AG10803 (cell line): ENCODE measurements around the gene CIPC.

Source experiments
- DNase-seq: peaks from one replicate; pipeline ENCODE4 v3.0.0; 2010; ENCODE audit warnings: low read depth
- H3K4me3 ChIP-seq: 2 replicates; pipeline ENCODE4 v1.5.1; 2011; ENCODE audit warnings: mild to moderate bottlenecking, low read length, control low read depth
- TF ChIP-seq, protein P1 (sequence below): conservative IDR thresholded peaks from 2 replicates; pipeline ENCODE4 v1.5.1; 2011; ENCODE audit warnings: mild to moderate bottlenecking, low read length, control low read depth, inconsistent platforms

The CIPC gene

DNA sequence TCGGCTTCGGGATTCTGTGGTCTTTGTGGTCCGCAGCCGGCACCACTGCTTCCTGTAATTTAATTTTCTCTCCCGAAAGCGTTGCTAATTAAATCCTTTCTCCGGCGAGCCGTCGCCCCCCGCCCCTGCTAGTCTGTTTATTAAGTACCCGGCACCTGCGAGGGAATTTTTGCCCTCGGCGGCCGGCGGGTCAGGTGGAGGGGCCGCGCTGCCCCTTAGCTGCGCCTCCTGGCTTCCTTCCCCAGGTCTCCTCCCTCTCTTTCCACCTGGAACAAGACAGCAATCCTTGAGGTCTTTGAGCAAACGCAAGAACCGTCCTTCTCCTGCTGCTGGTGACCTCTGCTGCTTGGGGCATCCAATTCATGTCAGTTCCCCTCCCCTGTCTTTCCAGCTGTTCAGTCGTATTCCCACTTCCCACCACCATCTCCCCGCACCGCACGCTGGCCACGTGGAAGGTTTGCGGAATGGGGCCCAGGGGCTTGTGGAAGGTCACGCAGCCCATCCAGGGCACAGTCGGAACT is 27.3 kb downstream of the CIPC start:
- DNase-seq: no peak
- peak overlapping the region; percentile 20; the same call in 1 of the 2 replicates for H3K4me3 ChIP-seq

DNA sequence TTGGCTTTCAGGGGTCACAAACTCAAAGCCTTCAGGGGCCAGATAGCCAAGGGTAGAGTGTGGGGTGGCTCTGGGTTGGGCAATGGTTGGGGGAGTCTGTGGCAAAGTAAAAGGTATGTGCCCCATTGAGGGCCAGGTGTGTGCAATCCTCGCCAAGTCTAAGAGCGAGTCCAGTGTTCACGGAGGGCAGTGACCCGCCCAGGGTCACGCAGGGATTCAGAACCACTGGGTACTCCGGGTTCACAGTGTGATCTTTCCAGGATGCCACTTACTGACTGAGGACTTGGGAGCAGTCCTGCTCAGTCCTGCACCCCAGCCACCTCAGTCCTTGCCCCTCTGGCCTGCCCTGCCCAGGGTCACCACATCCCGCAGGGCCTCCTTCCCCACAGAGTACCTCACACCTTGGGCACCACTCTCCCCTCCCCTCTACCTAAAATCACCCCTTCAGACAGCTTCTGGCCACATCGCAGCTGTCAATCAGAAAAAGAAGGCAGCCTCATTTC is 27.8 kb downstream of the CIPC start:
- no peak for DNase-seq
- H3K4me3 ChIP-seq: no peak overlapping the region
- TF ChIP-seq, protein P1, sequence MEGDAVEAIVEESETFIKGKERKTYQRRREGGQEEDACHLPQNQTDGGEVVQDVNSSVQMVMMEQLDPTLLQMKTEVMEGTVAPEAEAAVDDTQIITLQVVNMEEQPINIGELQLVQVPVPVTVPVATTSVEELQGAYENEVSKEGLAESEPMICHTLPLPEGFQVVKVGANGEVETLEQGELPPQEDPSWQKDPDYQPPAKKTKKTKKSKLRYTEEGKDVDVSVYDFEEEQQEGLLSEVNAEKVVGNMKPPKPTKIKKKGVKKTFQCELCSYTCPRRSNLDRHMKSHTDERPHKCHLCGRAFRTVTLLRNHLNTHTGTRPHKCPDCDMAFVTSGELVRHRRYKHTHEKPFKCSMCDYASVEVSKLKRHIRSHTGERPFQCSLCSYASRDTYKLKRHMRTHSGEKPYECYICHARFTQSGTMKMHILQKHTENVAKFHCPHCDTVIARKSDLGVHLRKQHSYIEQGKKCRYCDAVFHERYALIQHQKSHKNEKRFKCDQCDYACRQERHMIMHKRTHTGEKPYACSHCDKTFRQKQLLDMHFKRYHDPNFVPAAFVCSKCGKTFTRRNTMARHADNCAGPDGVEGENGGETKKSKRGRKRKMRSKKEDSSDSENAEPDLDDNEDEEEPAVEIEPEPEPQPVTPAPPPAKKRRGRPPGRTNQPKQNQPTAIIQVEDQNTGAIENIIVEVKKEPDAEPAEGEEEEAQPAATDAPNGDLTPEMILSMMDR: no peak

More for the DNA sequence above, 27.3 kb downstream of the CIPC start:
- TF ChIP-seq, protein P1: no peak

DNA sequence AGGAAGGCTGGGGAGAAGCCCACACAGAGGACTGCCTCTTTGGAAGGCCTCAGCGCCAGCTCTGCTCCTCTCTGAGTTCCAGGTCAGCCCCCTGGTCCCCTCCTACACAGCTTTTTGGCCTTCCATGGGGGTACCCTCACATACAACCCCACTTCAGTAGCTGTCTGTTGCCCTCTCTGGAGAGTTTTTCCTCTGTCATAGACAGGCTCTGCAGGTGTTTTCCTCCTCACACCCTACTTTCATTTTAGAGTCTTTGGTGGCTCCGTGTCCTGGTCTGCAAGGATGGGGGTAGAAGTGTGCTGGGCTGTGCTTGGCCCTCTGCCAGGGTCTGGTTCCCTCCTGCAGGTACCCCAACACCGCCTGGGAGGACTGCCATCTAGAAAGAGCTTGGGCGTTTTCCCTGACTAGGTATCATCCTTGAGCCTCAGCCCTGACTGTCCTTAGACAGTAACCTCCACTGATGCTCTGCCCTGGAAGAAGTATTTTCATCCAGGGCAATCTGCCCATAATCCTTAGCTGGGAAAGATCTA is 28.5 kb downstream of the CIPC start:
- TF ChIP-seq, protein P1: no peak
- no peak for DNase-seq
- H3K4me3 ChIP-seq: no peak overlapping the region

DNA sequence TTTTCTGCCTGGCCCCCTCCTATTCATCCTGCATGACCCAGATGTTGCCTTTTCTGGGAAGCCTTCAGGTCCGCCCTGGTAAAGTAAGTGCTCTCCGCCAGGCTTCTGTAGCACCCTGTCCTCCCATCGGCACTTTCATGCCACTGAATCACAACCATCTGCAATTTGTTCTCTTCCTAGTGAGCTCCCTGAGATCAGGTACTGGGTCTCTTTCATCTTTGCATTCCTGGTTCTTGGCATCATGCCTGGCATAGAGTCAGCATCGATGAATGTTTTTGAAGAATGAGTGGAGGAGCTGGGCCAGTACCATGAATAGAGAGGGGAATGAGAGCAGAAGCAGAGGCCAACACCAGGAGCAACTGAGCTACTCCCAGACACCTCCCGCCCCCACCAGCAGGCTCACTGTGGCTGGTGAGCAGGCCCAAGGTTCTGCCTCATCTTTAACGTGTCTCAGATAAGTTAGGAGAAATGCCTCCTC is 30.4 kb downstream of the CIPC start:
- TF ChIP-seq, protein P1: no peak
- DNase-seq: no peak
- H3K4me3 ChIP-seq: no peak overlapping the region

DNA sequence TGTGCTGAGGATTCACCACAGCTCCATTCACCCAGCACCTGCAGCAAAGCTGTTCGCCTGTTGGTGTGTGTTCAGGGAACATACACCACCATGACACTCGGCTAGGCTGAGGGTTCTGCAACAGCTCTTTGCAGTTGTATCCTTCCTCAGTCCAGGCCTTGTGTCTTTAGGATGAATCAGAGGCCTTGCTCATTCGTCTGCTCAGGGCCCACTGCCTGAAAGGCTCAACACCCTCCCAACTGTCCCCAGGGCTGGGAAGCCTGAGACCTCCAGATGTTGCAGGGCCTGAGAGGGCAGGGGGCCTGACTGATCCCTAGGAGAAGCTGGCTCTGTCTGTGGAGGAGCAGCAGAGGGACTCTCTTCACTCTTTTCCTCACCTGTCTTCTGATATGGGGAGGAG is 32.3 kb downstream of the CIPC start:
- no peak for DNase-seq
- H3K4me3 ChIP-seq: no peak overlapping the region
- TF ChIP-seq, protein P1: no peak

DNA sequence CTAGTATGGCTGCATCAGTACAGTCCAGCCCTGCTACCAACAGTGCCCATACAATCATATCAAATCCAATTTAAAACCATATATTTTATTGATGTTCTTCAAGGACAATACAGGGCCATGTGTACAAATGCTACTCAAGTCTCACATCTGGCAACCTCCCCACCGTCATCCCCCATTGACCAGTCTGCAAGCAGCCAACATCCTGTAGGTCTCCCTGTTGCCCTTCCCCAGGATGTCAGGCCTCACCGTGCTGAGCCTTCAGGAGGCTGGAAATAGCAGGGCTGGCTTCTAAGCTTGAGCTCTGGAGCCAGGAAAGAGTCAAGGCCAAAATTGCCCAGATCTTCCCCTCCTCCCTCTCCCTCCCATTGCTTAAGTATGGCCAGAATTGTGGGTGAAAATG is 33.1 kb downstream of the CIPC start:
- DNase-seq: no peak
- H3K4me3 ChIP-seq: no peak overlapping the region
- TF ChIP-seq, protein P1: no peak

DNA sequence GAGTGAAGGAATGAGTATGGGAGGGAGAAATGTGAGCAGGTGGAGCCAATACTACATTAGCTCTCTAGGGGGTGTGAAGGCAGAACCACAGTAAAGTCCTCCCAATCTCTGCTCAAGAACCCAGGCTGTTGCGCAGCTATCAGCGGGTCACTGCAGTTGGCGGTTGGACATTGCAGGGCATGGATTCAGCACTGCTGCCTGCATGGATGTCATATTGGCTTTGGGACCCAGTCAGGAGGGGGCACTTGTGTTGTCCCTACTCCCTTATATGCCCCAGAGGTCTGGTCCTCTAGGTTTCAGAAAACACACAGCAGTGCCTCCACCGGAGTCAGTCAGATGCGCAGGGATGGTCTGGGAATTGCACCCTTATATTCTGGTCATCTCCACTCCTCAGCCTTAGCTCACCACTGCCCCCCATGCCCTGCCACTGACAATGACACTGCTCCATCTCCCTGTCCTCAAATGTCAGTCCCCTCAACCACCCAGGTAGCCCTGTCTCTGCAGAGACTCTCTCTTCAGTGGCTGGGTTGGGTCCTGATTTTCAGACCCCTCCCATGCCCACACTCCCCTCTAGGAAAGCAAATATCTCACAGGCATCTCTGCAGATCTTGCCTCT is 33.9 kb downstream of the CIPC start:
- no peak overlapping the region for H3K4me3 ChIP-seq
- TF ChIP-seq, protein P1: no peak
- DNase-seq: no peak
